ENCODE data around the gene CCDC8. TPM values are rescaled to one million over a fixed set of nuclear protein-coding genes. Genes with fewer than 3 reads are reported as not detected.
"Not testable (repeated sequence)": the region's sequence is repeated elsewhere in the genome, so short reads cannot be mapped to it uniquely, and the experiment has no call there.

The CCDC8 gene
- total RNA-seq, 5 donors from 2014 or later (not counting 1 experiment from before 2014, with no cell fraction given): 0.12 to 0.19 (median 0.13) TPM; not detected in 2

DNA sequence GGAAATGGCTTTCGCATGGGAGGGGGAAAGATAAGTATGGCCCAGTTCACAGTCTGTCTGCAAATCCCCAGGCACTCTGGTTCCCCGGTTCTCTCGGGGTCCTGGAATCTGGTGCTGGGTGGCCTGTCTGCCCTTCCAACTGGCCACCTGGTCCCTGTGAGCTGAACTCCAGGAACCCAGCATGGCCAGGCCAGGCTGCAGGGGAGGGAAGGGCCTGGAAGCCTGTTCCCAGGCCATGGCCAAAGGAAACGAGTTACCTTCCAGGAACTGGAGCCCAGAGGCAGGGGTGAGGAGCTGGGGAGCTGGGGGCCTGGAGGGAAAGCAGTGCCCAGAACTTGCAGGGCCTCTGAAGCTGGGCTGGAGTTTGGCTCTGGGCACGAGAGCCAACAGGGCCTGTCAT lies 34.5 kb upstream of the CCDC8 start:
- Histone ChIP-seq H3K4me1 (ENCODE audit: control insufficient read depth in 1 of 2, extremely low read depth in 1 of 2, insufficient read depth in 2 of 2, low read length in 2 of 2) (no peaks in the 10 kb centered on the region), H3K4me3 (ENCODE audit: control insufficient read depth in 1 of 2, extremely low read depth in 1 of 2, low read length in 1 of 2) (no peak overlapping the region), H3K27ac (ENCODE audit: low read length) (no peak overlapping the region), H3K36me3 (ENCODE audit: control insufficient read depth in 2 of 2, extremely low read depth in 1 of 2, insufficient read depth in 1 of 2, low read length in 1 of 2) (no peaks in the 10 kb centered on the region), H3K9me3 (no peaks in the 10 kb centered on the region), H3K27me3 (replicated peaks in 1 of 2; ENCODE audit: control insufficient read depth in 2 of 2, extremely low read depth in 1 of 2, insufficient read depth in 2 of 2, low read length in 1 of 2) (peaks cover 0 to 15% of the 10 kb centered on the region in 2 experiments)
- H3K9me3 Mint-ChIP-seq: peaks cover 7 to 8% (median 8%) of the 10 kb centered on the region in 3 donors
- DNase-seq (no peak), ATAC-seq (replicated peaks in 1 of 4) (no peak)
- POLR2A ChIA-PET: no interaction called here
- H3K4me3 Mint-ChIP-seq: no peak overlapping the region
- peaks cover 3% of the 10 kb centered on the region for H3K36me3 Mint-ChIP-seq
- peaks cover 11 to 20% of the 10 kb centered on the region in 2 donors for H3K27me3 Mint-ChIP-seq
- CTCF ChIA-PET: interaction anchor here in 1 of 2 donors (1.0 kb wide), 1 partner anchor 11 kb away, joined by 4 read pairs; no protein-coding TSS in a partner anchor
- H3K27ac Mint-ChIP-seq: no peak overlapping the region
- WGBS (ENCODE audit: insufficient coverage): 66% methylated on average over 3 of the region's 5 CpGs
- peaks cover 0 to 4% (median 0%) of the 10 kb centered on the region in 3 donors for H3K4me1 Mint-ChIP-seq

DNA sequence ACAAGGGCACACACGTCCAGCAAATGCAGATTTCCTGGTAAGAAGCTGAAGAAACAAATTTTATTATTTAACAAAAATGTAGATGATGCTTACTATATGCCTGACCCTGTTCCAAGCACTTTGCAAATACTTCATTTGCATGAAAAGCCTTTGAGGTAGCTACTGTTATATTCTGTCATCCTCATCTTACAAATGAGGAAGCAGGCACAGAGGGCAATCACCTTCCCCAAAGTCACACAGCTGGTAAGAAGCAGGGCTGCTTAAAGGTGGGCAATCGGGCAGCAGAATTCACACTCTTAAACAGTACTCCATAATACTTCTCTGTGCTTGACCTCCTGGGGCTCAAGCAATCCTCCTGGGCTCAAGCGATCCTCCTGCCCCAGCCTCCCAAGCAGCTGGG lies 33.6 kb upstream of the CCDC8 start:
- Histone ChIP-seq H3K36me3 (ENCODE audit: control insufficient read depth in 2 of 2, extremely low read depth in 1 of 2, insufficient read depth in 1 of 2, low read length in 1 of 2) (no peaks in the 10 kb centered on the region), H3K27me3 (replicated peaks in 1 of 2; ENCODE audit: control insufficient read depth in 2 of 2, extremely low read depth in 1 of 2, insufficient read depth in 2 of 2, low read length in 1 of 2) (peaks cover 0 to 15% of the 10 kb centered on the region in 2 experiments), H3K4me3 (ENCODE audit: control insufficient read depth in 1 of 2, extremely low read depth in 1 of 2, low read length in 1 of 2) (no peak overlapping the region), H3K4me1 (ENCODE audit: control insufficient read depth in 1 of 2, extremely low read depth in 1 of 2, insufficient read depth in 2 of 2, low read length in 2 of 2) (no peaks in the 10 kb centered on the region), H3K27ac (ENCODE audit: low read length) (no peak overlapping the region), H3K9me3 (no peaks in the 10 kb centered on the region)
- DNase-seq (no peak), ATAC-seq (replicated peaks in 1 of 4) (no peak)
- ChIA-PET POLR2A (no interaction called here), CTCF (interaction anchor here in 1 of 2 donors (0.7 kb wide), 1 partner anchor 26 kb away, joined by 3 read pairs; no protein-coding TSS in a partner anchor)
- no CpG with 5 or more reads among the region's 3 CpGs for WGBS (ENCODE audit: insufficient coverage)
- Mint-ChIP-seq H3K36me3 (peaks cover 3% of the 10 kb centered on the region), H3K9me3 (peaks cover 7 to 8% (median 8%) of the 10 kb centered on the region in 3 donors), H3K4me1 (peaks cover 0 to 4% (median 0%) of the 10 kb centered on the region in 3 donors), H3K4me3 (no peak overlapping the region), H3K27me3 (peaks cover 11 to 17% of the 10 kb centered on the region in 2 donors), H3K27ac (no peak overlapping the region)

- ChIA-PET CTCF (no interaction called here), POLR2A (no interaction called here)
- H3K9me3 ChIP-seq: no peaks in the 10 kb centered on the region
- peaks cover 7 to 8% (median 8%) of the 10 kb centered on the region in 3 donors for H3K9me3 Mint-ChIP-seq
- H3K27me3 ChIP-seq (replicated peaks in 1 of 2; ENCODE audit: control insufficient read depth in 2 of 2, extremely low read depth in 1 of 2, insufficient read depth in 2 of 2, low read length in 1 of 2): peaks cover 0 to 15% of the 10 kb centered on the region in 2 experiments
- no peak for DNase-seq
- no peak overlapping the region for H3K27ac Mint-ChIP-seq
- no peaks in the 10 kb centered on the region for H3K36me3 ChIP-seq (ENCODE audit: control insufficient read depth in 2 of 2, extremely low read depth in 1 of 2, insufficient read depth in 1 of 2, low read length in 1 of 2)
- 68% methylated on average over 11 of the region's 15 CpGs for WGBS (ENCODE audit: insufficient coverage)
- no peak overlapping the region for H3K27ac ChIP-seq (ENCODE audit: low read length)
- peaks cover 3% of the 10 kb centered on the region for H3K36me3 Mint-ChIP-seq
- H3K4me1 ChIP-seq (ENCODE audit: control insufficient read depth in 1 of 2, extremely low read depth in 1 of 2, insufficient read depth in 2 of 2, low read length in 2 of 2): no peaks in the 10 kb centered on the region
- no peak overlapping the region for H3K4me3 ChIP-seq (ENCODE audit: control insufficient read depth in 1 of 2, extremely low read depth in 1 of 2, low read length in 1 of 2)
- peaks cover 0 to 4% (median 0%) of the 10 kb centered on the region in 3 donors for H3K4me1 Mint-ChIP-seq
- no peak overlapping the region for H3K4me3 Mint-ChIP-seq
- H3K27me3 Mint-ChIP-seq: peaks cover 11% of the 10 kb centered on the region in 2 donors
- ATAC-seq (replicated peaks in 1 of 4): no peak
Measured at GRCh38 chr19:46446021-46446420, 32.7 kb upstream of the CCDC8 start.

- Histone ChIP-seq H3K36me3 (ENCODE audit: control insufficient read depth in 2 of 2, extremely low read depth in 1 of 2, insufficient read depth in 1 of 2, low read length in 1 of 2) (no peaks in the 10 kb centered on the region), H3K4me3 (ENCODE audit: control insufficient read depth in 1 of 2, extremely low read depth in 1 of 2, low read length in 1 of 2) (no peak overlapping the region), H3K27me3 (replicated peaks in 1 of 2; ENCODE audit: control insufficient read depth in 2 of 2, extremely low read depth in 1 of 2, insufficient read depth in 2 of 2, low read length in 1 of 2) (peaks cover 0 to 9% of the 10 kb centered on the region in 2 experiments), H3K4me1 (ENCODE audit: control insufficient read depth in 1 of 2, extremely low read depth in 1 of 2, insufficient read depth in 2 of 2, low read length in 2 of 2) (no peaks in the 10 kb centered on the region), H3K9me3 (no peaks in the 10 kb centered on the region), H3K27ac (ENCODE audit: low read length) (no peak overlapping the region)
- peaks cover 8 to 11% of the 10 kb centered on the region in 2 donors for H3K27me3 Mint-ChIP-seq
- DNase-seq (no peak), ATAC-seq (replicated peaks in 1 of 4) (no peak)
- H3K4me3 Mint-ChIP-seq: no peak overlapping the region
- WGBS (ENCODE audit: insufficient coverage): 59% methylated on average over 5 of the region's 8 CpGs
- H3K36me3 Mint-ChIP-seq: no peaks in the 10 kb centered on the region
- CTCF ChIA-PET: no interaction called here
- no peak overlapping the region for H3K27ac Mint-ChIP-seq
- H3K4me1 Mint-ChIP-seq: peaks cover 0 to 4% (median 0%) of the 10 kb centered on the region in 3 donors
- POLR2A ChIA-PET: no interaction called here
- no peaks in the 10 kb centered on the region for H3K9me3 Mint-ChIP-seq
Measured at GRCh38 chr19:46442808-46443450, 29.6 kb upstream of the CCDC8 start.

DNA sequence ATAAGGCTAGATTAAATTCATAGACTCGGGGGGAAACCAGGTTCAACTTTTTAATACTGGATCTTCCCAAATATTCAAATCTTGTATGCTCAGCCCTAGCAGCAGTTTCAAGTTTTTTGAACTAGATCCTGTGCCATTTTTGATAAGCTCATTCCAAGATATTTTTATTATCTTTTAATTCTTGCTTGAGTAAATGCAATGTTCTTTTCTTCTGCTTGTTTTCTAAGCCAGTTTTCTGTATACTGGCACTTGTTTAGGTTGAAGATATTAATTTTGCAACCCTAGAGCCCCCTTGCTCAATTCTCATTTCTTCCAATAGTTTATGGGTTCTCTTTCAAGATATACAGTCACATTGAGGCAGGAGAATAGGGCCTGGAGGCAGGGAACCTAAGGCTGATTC lies 28.5 kb upstream of the CCDC8 start:
- ChIA-PET CTCF (interaction anchor here in 1 of 2 donors (0.6 kb wide), 1 partner anchor 13 kb away, joined by 4 read pairs; no protein-coding TSS in a partner anchor), POLR2A (no interaction called here)
- H3K27me3 ChIP-seq (replicated peaks in 1 of 2; ENCODE audit: control insufficient read depth in 2 of 2, extremely low read depth in 1 of 2, insufficient read depth in 2 of 2, low read length in 1 of 2): peaks cover 0 to 6% of the 10 kb centered on the region in 2 experiments
- H3K9me3 ChIP-seq: no peaks in the 10 kb centered on the region
- H3K9me3 Mint-ChIP-seq: no peaks in the 10 kb centered on the region
- no CpG with 5 or more reads among the region's 1 CpG for WGBS (ENCODE audit: insufficient coverage)
- H3K4me1 ChIP-seq (ENCODE audit: control insufficient read depth in 1 of 2, extremely low read depth in 1 of 2, insufficient read depth in 2 of 2, low read length in 2 of 2): no peaks in the 10 kb centered on the region
- H3K4me3 Mint-ChIP-seq: no peak overlapping the region
- H3K27ac Mint-ChIP-seq: no peak overlapping the region
- no peak overlapping the region for H3K4me3 ChIP-seq (ENCODE audit: control insufficient read depth in 1 of 2, extremely low read depth in 1 of 2, low read length in 1 of 2)
- H3K27me3 Mint-ChIP-seq: peaks cover 5 to 10% of the 10 kb centered on the region in 2 donors
- H3K36me3 Mint-ChIP-seq: no peaks in the 10 kb centered on the region
- DNase-seq (no peak), ATAC-seq (replicated peaks in 1 of 4) (no peak)
- no peak overlapping the region for H3K27ac ChIP-seq (ENCODE audit: low read length)
- H3K4me1 Mint-ChIP-seq: peaks cover 0 to 4% (median 0%) of the 10 kb centered on the region in 3 donors
- no peaks in the 10 kb centered on the region for H3K36me3 ChIP-seq (ENCODE audit: control insufficient read depth in 2 of 2, extremely low read depth in 1 of 2, insufficient read depth in 1 of 2, low read length in 1 of 2)

DNA sequence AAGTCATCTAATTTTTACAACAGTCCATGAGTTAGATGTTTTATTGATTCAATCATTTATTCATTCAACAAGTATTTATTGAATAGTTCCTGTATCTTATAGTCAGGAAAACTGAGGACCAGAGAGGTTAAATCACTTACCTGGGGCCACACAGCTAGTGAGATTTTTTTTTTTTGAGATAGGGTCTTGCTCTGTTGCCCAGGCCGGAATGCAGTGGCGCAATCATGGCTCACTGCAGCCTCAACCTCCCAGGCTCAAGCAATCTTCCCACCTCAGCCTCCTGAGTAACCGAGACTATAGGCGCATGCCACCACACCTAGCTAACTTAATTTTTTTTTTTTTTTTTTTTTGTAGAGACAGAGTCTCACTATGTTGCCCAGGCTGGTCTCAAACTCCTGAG lies 22.3 kb upstream of the CCDC8 start:
- H3K27ac Mint-ChIP-seq; H3K9me3 Mint-ChIP-seq; H3K36me3 Mint-ChIP-seq; CTCF ChIA-PET; H3K4me1 ChIP-seq (ENCODE audit: control insufficient read depth in 1 of 2, extremely low read depth in 1 of 2, insufficient read depth in 2 of 2, low read length in 2 of 2); H3K4me3 ChIP-seq (ENCODE audit: control insufficient read depth in 1 of 2, extremely low read depth in 1 of 2, low read length in 1 of 2); H3K4me3 Mint-ChIP-seq; H3K9me3 ChIP-seq; H3K4me1 Mint-ChIP-seq; ATAC-seq (replicated peaks in 1 of 4); H3K27ac ChIP-seq (ENCODE audit: low read length); H3K36me3 ChIP-seq (ENCODE audit: control insufficient read depth in 2 of 2, extremely low read depth in 1 of 2, insufficient read depth in 1 of 2, low read length in 1 of 2); DNase-seq: not testable (repeated sequence)
- WGBS (ENCODE audit: insufficient coverage): 100% methylated on average over 2 of the region's 4 CpGs
- peaks cover 4 to 29% of the 10 kb centered on the region in 2 experiments for H3K27me3 ChIP-seq (replicated peaks in 1 of 2; ENCODE audit: control insufficient read depth in 2 of 2, extremely low read depth in 1 of 2, insufficient read depth in 2 of 2, low read length in 1 of 2)
- POLR2A ChIA-PET: interaction anchor here in 1 of 2 donors (0.5 kb wide), 1 partner anchor 140 kb away, joined by 5 read pairs; no protein-coding TSS in a partner anchor
- peaks cover 26 to 37% of the 10 kb centered on the region in 2 donors for H3K27me3 Mint-ChIP-seq

All from T-cell (primary cell).